Neural cell (in vitro differentiated cells): Measurements from ENCODE around the gene CYP46A1. TPM values are rescaled to one million over a fixed set of nuclear protein-coding genes. Genes with fewer than 3 reads are reported as not detected.

Experiments used
- H2AFZ ChIP-seq: fragments of 200-600, 300-800 bp; sonication (generic), shearing (Covaris generic); 2 replicates; pipeline ENCODE4 v1.6.0; 2014; ENCODE audit warnings: low read depth, mild to moderate bottlenecking, antibody characterized with exemption, low read length, moderate library complexity
- H3F3A ChIP-seq: fragments of 200-600 bp; shearing (Covaris generic); 2 replicates; pipeline ENCODE4 v1.6.1; 2016; ENCODE audit warnings: mild to moderate bottlenecking, moderate library complexity, mixed read lengths, antibody characterized with exemption, low read length; ENCODE audit not compliant: insufficient read depth, poor library complexity, severe bottlenecking
- H3K27ac ChIP-seq: fragments of 200-600, 300-800 bp; sonication (generic), shearing (Covaris generic); 2 replicates; pipeline ENCODE4 v1.5.1; 2014; ENCODE audit warnings: mild to moderate bottlenecking, low read length, moderate library complexity
- H3K27me3 ChIP-seq: fragments of 300-800, 200-600 bp; sonication (generic), shearing (Covaris generic); 2 replicates; pipeline ENCODE4 v1.6.0; 2014; ENCODE audit warnings: mild to moderate bottlenecking, low read depth, low read length, moderate library complexity; ENCODE audit not compliant: insufficient read depth
- H3K36me3 ChIP-seq: fragments of 300-800, 200-600 bp; sonication (generic), shearing (Covaris generic); 2 replicates; pipeline ENCODE4 v1.5.1; 2014; ENCODE audit warnings: mild to moderate bottlenecking, antibody characterized with exemption, low read length, moderate library complexity; ENCODE audit not compliant: insufficient read depth
- H3K4me2 ChIP-seq: fragments of 300-800, 200-600 bp; sonication (generic), shearing (Covaris generic); 2 replicates; pipeline ENCODE4 v1.6.0; 2014; ENCODE audit warnings: mild to moderate bottlenecking, low read length
- H3K4me3 ChIP-seq: fragments of 300-800, 200-600 bp; sonication (generic), shearing (Covaris generic); 2 replicates; pipeline ENCODE4 v1.5.1; 2014; ENCODE audit warnings: mild to moderate bottlenecking, low read length, moderate library complexity
- H3K79me2 ChIP-seq: fragments of 200-600 bp; shearing (Covaris generic); replicated peaks from 2 replicates; pipeline ENCODE4 v1.6.0; 2014; ENCODE audit warnings: mild to moderate bottlenecking, low read length, moderate library complexity; ENCODE audit not compliant: insufficient read depth
- H3K9ac ChIP-seq: fragments of 300-800, 200-600 bp; sonication (generic), shearing (Covaris generic); 2 replicates; pipeline ENCODE4 v1.6.1; 2016; ENCODE audit warnings: mild to moderate bottlenecking, low read length, mixed read lengths
- H3K9me2 ChIP-seq: fragments of 200-600 bp; shearing (Covaris generic); 2 replicates; pipeline ENCODE4 v1.6.1; 2016; ENCODE audit warnings: mild to moderate bottlenecking, low read length, mixed read lengths; ENCODE audit not compliant: insufficient read depth
- H3K9me3 ChIP-seq: fragments of 200-600, 300-800 bp; sonication (generic), shearing (Covaris generic); 2 replicates; pipeline ENCODE4 v1.6.1; 2016; ENCODE audit warnings: mild to moderate bottlenecking, mixed run types, low read length, moderate library complexity, mixed read lengths
- H4K20me1 ChIP-seq: fragments of 200-600 bp; shearing (Covaris generic); 2 replicates; pipeline ENCODE4 v1.6.1; 2016; ENCODE audit warnings: mild to moderate bottlenecking, mixed run types; ENCODE audit not compliant: insufficient read depth
- EP300 ChIP-seq: fragments of 450-650 bp; conservative IDR thresholded peaks from 2 replicates; pipeline ENCODE4 v1.6.1; 2014; ENCODE audit warnings: antibody characterized with exemption, mild to moderate bottlenecking, moderate library complexity; ENCODE audit not compliant: poor library complexity, severe bottlenecking
- EZH2 ChIP-seq: fragments of 200-600, 300-800 bp; shearing (Covaris generic), sonication (generic); IDR thresholded peaks from 2 replicates; pipeline ENCODE4 v1.6.1; 2014; ENCODE audit warnings: antibody characterized with exemption, low read length, borderline replicate concordance, mild to moderate bottlenecking; ENCODE audit not compliant: insufficient read depth, poor library complexity, severe bottlenecking
- MXI1 ChIP-seq: fragments of 450-650 bp; conservative IDR thresholded peaks from 2 replicates; pipeline ENCODE4 v1.6.1; 2014; ENCODE audit warnings: antibody characterized with exemption, mild to moderate bottlenecking; ENCODE audit not compliant: poor library complexity, severe bottlenecking
- POLR2AphosphoS5 ChIP-seq: IDR thresholded peaks from 2 replicates; pipeline ENCODE4 v1.6.1; 2012
- RAD21 ChIP-seq: fragments of 450-650 bp; conservative IDR thresholded peaks from 2 replicates; pipeline ENCODE4 v1.6.1; 2014; ENCODE audit warnings: antibody characterized with exemption, mild to moderate bottlenecking, moderate library complexity
- REST ChIP-seq: IDR thresholded peaks from 2 replicates; pipeline ENCODE4 v1.6.1; 2012; ENCODE audit warnings: borderline replicate concordance
- SMC3 ChIP-seq: fragments of 450-650 bp; conservative IDR thresholded peaks from 2 replicates; pipeline ENCODE4 v1.6.1; 2014; ENCODE audit warnings: antibody characterized with exemption, mild to moderate bottlenecking, moderate library complexity; ENCODE audit not compliant: poor library complexity
- TAF1 ChIP-seq: IDR thresholded peaks from 2 replicates; pipeline ENCODE4 v1.6.1; 2012; ENCODE audit warnings: low read depth
- polyA plus RNA-seq: library from polyadenylated mRNA; depleted of rRNA; stranded (reverse); fragments of >200 nt; gene quantifications from 2 replicates; pipeline ENCODE4 v1.2.3, GENCODE V29; 2014
- TF ChIP-seq, protein P1 (sequence below): fragments of 450-650 bp; IDR thresholded peaks from 2 replicates; pipeline ENCODE4 v1.5.1; 2014; ENCODE audit warnings: antibody characterized with exemption, mild to moderate bottlenecking, moderate library complexity; ENCODE audit not compliant: poor library complexity, severe bottlenecking

CYP46A1 gene
- polyA plus RNA-seq, 1 donor from 2014 or later: 5.4 TPM

DNA sequence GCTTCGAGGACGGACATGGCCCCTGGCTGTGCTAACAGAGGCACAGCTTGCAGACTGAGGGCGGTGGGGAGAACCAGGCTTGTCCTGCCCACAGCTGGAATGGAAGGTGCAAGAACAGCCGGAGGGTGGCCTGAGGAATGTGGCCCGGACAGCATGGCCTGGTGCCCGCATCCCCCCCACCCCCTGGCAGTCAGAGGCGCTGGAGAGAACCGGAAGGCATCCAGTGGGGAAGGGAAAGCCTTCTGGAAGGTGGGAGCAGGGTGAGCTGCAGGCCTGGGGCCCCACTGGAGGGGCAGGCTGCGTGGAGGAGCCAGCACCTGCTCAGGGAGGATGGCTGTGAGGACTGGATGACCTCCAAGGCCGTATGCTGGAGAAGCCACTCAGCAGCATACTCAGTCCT is 8.1 kb upstream of the CYP46A1 start:
- Histone ChIP-seq H3K27ac (no peak overlapping the region), H3K4me3 (no peak overlapping the region), H3K9me3 (no peaks in the 10 kb centered on the region), H3K9ac (no peak overlapping the region), H3K79me2 (no peaks in the 10 kb centered on the region), H3K36me3 (no peaks in the 10 kb centered on the region), H4K20me1 (no peaks in the 10 kb centered on the region), H3K9me2 (no peaks in the 10 kb centered on the region), H3F3A (no peaks in the 10 kb centered on the region), H3K4me2 (no peak overlapping the region), H3K27me3 (no peaks in the 10 kb centered on the region), H2AFZ (no peak overlapping the region)
- TF ChIP-seq, protein P1, sequence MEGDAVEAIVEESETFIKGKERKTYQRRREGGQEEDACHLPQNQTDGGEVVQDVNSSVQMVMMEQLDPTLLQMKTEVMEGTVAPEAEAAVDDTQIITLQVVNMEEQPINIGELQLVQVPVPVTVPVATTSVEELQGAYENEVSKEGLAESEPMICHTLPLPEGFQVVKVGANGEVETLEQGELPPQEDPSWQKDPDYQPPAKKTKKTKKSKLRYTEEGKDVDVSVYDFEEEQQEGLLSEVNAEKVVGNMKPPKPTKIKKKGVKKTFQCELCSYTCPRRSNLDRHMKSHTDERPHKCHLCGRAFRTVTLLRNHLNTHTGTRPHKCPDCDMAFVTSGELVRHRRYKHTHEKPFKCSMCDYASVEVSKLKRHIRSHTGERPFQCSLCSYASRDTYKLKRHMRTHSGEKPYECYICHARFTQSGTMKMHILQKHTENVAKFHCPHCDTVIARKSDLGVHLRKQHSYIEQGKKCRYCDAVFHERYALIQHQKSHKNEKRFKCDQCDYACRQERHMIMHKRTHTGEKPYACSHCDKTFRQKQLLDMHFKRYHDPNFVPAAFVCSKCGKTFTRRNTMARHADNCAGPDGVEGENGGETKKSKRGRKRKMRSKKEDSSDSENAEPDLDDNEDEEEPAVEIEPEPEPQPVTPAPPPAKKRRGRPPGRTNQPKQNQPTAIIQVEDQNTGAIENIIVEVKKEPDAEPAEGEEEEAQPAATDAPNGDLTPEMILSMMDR: no peak
- TF ChIP-seq REST (no peak), EZH2 (no peak), POLR2AphosphoS5 (no peak)

DNA sequence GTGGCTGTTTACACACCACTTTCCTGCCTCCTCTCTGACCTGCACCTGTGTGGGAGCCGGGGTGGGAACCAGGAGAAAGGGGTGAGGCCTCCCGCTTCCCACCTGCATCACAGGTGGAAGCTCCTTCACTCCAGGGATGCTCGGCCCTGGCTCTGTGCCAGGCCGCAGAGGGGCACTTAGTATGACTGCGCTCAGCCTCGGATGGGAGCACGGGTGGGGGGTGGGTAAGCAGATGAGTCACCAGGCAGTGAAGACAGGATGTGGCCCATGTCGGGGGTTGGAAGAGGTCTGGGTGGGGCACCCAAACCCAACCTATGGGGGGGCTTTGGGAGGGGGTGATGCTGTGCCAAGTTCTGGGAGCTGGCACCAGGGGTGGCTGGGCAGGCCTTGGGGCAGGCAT is 7.4 kb upstream of the CYP46A1 start:
- TF ChIP-seq POLR2AphosphoS5 (no peak), EP300 (no peak), MXI1 (no peak), RAD21 (no peak), SMC3 (no peak), EZH2 (no peak), REST (no peak), TAF1 (no peak)
- TF ChIP-seq, protein P1: no peak
- Histone ChIP-seq H3K9me2 (no peaks in the 10 kb centered on the region), H3K36me3 (no peaks in the 10 kb centered on the region)

More for the DNA sequence above, 7.4 kb upstream of the CYP46A1 start:
- no peak overlapping the region for H3K4me2 ChIP-seq
- H3K27me3 ChIP-seq: no peaks in the 10 kb centered on the region
- no peaks in the 10 kb centered on the region for H3F3A ChIP-seq
- H2AFZ ChIP-seq: no peak overlapping the region
- H3K4me3 ChIP-seq: no peak overlapping the region
- H4K20me1 ChIP-seq: no peaks in the 10 kb centered on the region
- no peaks in the 10 kb centered on the region for H3K79me2 ChIP-seq
- no peak overlapping the region for H3K27ac ChIP-seq
- H3K9ac ChIP-seq: no peak overlapping the region
- no peaks in the 10 kb centered on the region for H3K9me3 ChIP-seq
